Measurements from ENCODE around the gene NFAT5. TPM values are rescaled to one million over a fixed set of nuclear protein-coding genes. Genes with fewer than 3 reads are reported as not detected.

The NFAT5 gene
- total RNA-seq, 1 experiment from 2014 or later, result 38.2 TPM

DNA sequence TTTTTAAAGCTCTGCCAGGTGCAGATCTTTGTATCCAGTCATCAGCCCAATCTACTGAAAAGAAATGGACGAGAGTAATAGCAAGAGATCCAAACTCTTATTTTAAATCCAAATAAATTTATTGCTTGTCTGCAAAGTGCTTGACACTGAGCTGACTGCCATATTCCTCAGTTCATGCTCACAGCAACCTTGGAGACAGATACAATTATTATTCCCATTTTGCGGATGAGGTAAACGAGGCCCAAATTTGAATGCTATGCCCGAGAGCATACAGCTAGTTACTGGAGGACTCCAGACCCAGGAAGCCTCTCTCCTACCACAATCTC is 188.3 kb downstream of the NFAT5 start:
- H3K27me3 ChIP-seq (ENCODE audit: insufficient read depth, low read depth), result no peaks in the 10 kb centered on the region
- no peak for DNase-seq
- H3K9me2 ChIP-seq (ENCODE audit: insufficient read depth), result no peaks in the 10 kb centered on the region
- CTCF ChIA-PET, result interaction anchor here (0.6 to 1.4 kb wide), 9 partner anchors 9 to 71 kb away, joined by 3 to 6 read pairs (median 4); no protein-coding TSS in a partner anchor
- no peaks in the 10 kb centered on the region; the same call in 1 of the 2 replicates for H3F3A ChIP-seq (ENCODE audit: insufficient read depth, low read depth)
- peak overlapping the region; percentile 95 for H3K4me3 ChIP-seq
- H3K9me3 ChIP-seq (ENCODE audit: insufficient read depth, low read depth), result no peaks in the 10 kb centered on the region
- peaks cover 48% of the 10 kb centered on the region for H3K79me2 ChIP-seq (ENCODE audit: low read depth)
- intact Hi-C loops (cut with micrococcal nuclease; ENCODE audit: unreplicated experiment), result loop anchor here (1.0 kb wide), 3 partner anchors 28 to 358 kb away; partner anchors contain the start of gene NQO1
- H3K4me1 ChIP-seq (replicated peaks; ENCODE audit: insufficient read depth), result peaks cover 20% of the 10 kb centered on the region
- TF ChIP-seq, protein P1, sequence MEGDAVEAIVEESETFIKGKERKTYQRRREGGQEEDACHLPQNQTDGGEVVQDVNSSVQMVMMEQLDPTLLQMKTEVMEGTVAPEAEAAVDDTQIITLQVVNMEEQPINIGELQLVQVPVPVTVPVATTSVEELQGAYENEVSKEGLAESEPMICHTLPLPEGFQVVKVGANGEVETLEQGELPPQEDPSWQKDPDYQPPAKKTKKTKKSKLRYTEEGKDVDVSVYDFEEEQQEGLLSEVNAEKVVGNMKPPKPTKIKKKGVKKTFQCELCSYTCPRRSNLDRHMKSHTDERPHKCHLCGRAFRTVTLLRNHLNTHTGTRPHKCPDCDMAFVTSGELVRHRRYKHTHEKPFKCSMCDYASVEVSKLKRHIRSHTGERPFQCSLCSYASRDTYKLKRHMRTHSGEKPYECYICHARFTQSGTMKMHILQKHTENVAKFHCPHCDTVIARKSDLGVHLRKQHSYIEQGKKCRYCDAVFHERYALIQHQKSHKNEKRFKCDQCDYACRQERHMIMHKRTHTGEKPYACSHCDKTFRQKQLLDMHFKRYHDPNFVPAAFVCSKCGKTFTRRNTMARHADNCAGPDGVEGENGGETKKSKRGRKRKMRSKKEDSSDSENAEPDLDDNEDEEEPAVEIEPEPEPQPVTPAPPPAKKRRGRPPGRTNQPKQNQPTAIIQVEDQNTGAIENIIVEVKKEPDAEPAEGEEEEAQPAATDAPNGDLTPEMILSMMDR (conservative IDR thresholded peaks at IDR 0.05), result no peak
- TF ChIP-seq EZH2 (IDR thresholded peaks at IDR 0.05; ENCODE audit: low read depth), result no peak
- H3K27ac ChIP-seq, result peak overlapping the region; percentile 52; the same call in 1 of the 2 replicates
- peaks cover 19% of the 10 kb centered on the region for H3K36me3 ChIP-seq (ENCODE audit: low read depth)
- no TSS peak for BruUV-seq (replicated peaks)
- POLR2A ChIA-PET (ENCODE audit: unreplicated experiment), result interaction anchor here (0.5 to 0.6 kb wide), 2 partner anchors 16 to 121 kb away, joined by 3 to 7 read pairs; no protein-coding TSS in a partner anchor
- peaks cover 13% of the 10 kb centered on the region; the same call in 1 of the 2 replicates for H4K20me1 ChIP-seq (ENCODE audit: insufficient read depth)
- peak overlapping the region; percentile 96 for H3K4me2 ChIP-seq
- H2AFZ ChIP-seq, result peak overlapping the region; percentile 94; the same call in 1 of the 2 replicates

Small RNA genes within 50 kb of the gene (microRNA-seq; reads per million reads assigned to microRNA genes)
- gene MIR1538 (ENCODE audit: borderline number of aligned reads, borderline replicate concordance), result 2.0 reads per million

Other genes starting within 250 kb of the NFAT5 start
- 16.7 and 20.3 TPM in 2 replicates for gene PDF, start 235.4 kb upstream of the NFAT5 start, total RNA-seq (2021)
- gene COG8, start 226.4 kb upstream of the NFAT5 start, total RNA-seq (2021), result 39.9 and 41.9 TPM in 2 replicates
- 23.6 and 29.5 TPM in 2 replicates for gene NIP7, start 226.2 kb upstream of the NFAT5 start, total RNA-seq (2021)
- 0.59 TPM in 1 of 2 replicates, not detected in the other for gene TMED6, start 214.2 kb upstream of the NFAT5 start, total RNA-seq (2021)
- 20.1 and 27.9 TPM in 2 replicates for gene TERF2, start 180.0 kb upstream of the NFAT5 start, total RNA-seq (2021)
- 29.3 and 29.8 TPM in 2 replicates for gene CYB5B, start 141.3 kb upstream of the NFAT5 start, total RNA-seq (2021)
- gene NQO1, start 160.6 kb downstream of the NFAT5 start, total RNA-seq (2021), result 837 and 853 TPM in 2 replicates
- gene NOB1, start 189.0 kb downstream of the NFAT5 start, total RNA-seq (2021), result 66.9 and 93.2 TPM in 2 replicates
- 38.8 and 46.4 TPM in 2 replicates for gene WWP2, start 196.4 kb downstream of the NFAT5 start, total RNA-seq (2021)

Data from PC-9 (cell line).